Astrocyte of the spinal cord (primary cell): ENCODE data around the gene BCL6.

Source experiments
- DNase-seq: peaks from one replicate; pipeline ENCODE4 v3.0.0; 2011; ENCODE audit warnings: low read depth, low spot score
- H3K4me3 ChIP-seq: 2 replicates; pipeline ENCODE4 v1.5.1; 2011; ENCODE audit warnings: low read depth, mild to moderate bottlenecking, low read length, moderate library complexity
- in situ Hi-C: cut with HindIII; loops from 2 replicates; pipeline ENCODE4 v1.10.0; 2017; ENCODE audit warnings: low sequenced_read_pairs
- TF ChIP-seq, protein P1 (sequence below): IDR thresholded peaks from 2 replicates; pipeline ENCODE4 v1.5.1; 2012; ENCODE audit warnings: low read depth, mild to moderate bottlenecking, low read length, inconsistent platforms

BCL6 gene

DNA sequence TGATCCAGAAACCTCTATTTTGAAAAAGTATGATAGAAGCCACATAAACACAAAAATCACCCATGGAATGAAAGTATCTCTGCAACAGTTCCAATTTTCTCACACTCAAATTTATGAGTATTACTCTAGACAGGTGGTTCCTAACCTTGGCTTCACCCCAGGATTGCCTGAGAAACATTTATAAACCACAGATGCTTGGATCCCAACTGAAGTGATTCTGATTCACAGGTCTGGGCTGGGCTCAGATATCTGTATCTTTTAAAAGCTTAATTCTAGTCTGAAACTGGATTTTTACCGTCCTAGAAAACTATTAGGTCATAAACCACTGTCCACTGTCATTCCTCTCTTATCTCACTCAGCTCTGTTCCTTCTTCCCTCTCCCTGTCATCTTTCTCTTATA lies 67.7 kb downstream of the BCL6 start:
- in situ Hi-C loops, result loop anchor here (10.0 kb wide), 1 partner anchor 363 kb away; no protein-coding TSS in a partner anchor
- TF ChIP-seq, protein P1, sequence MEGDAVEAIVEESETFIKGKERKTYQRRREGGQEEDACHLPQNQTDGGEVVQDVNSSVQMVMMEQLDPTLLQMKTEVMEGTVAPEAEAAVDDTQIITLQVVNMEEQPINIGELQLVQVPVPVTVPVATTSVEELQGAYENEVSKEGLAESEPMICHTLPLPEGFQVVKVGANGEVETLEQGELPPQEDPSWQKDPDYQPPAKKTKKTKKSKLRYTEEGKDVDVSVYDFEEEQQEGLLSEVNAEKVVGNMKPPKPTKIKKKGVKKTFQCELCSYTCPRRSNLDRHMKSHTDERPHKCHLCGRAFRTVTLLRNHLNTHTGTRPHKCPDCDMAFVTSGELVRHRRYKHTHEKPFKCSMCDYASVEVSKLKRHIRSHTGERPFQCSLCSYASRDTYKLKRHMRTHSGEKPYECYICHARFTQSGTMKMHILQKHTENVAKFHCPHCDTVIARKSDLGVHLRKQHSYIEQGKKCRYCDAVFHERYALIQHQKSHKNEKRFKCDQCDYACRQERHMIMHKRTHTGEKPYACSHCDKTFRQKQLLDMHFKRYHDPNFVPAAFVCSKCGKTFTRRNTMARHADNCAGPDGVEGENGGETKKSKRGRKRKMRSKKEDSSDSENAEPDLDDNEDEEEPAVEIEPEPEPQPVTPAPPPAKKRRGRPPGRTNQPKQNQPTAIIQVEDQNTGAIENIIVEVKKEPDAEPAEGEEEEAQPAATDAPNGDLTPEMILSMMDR, result no peak
- H3K4me3 ChIP-seq, result no peak overlapping the region
- no peak for DNase-seq

DNA sequence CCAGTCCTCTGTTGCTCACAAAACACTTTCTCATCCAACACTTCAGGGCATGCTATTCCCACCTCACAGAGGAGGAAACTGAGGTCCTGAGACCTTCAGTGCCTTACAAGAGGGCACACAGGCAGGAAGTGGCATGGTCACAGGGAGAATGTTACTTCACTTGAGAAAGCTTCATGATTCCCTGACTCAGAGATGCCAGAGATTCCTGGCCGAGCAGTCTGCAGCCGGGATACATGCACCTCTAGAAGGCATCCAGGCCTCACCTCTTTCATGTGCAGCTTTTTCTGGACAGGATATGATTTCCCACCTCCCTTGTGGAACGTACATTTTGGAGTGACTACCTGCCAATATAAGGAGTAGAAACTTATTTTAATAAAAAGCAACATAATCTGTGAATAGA lies 72.3 kb downstream of the BCL6 start:
- TF ChIP-seq, protein P1, result no peak
- no peak overlapping the region for H3K4me3 ChIP-seq
- in situ Hi-C loops, result loop anchor here (10.0 kb wide), 1 partner anchor 358 kb away; no protein-coding TSS in a partner anchor
- DNase-seq, result no peak
